Chondrocyte (in vitro differentiated cells): ENCODE data around the gene SLC20A1. TPM values are rescaled to one million over a fixed set of nuclear protein-coding genes. Genes with fewer than 3 reads are reported as not detected.

ENCODE experiments used
- DNase-seq: peaks from one replicate; pipeline ENCODE4 v3.0.0; 2021; ENCODE audit warnings: mixed read lengths, low spot score
- H3K27ac Mint-ChIP-seq: one replicate; pipeline ENCODE4 v1.8.0; 2021; ENCODE audit warnings: mild to moderate bottlenecking, moderate library complexity, mixed read lengths; ENCODE audit not compliant: unreplicated experiment
- H3K27me3 Mint-ChIP-seq: 2 replicates; pipeline ENCODE4 v1.8.0; 2021; ENCODE audit warnings: low read depth, mixed read lengths
- H3K36me3 Mint-ChIP-seq: 2 replicates; pipeline ENCODE4 v1.8.0; 2021; ENCODE audit warnings: low read depth, mixed read lengths
- H3K4me1 Mint-ChIP-seq: 2 replicates; pipeline ENCODE4 v1.8.0; 2021; ENCODE audit warnings: low read depth, mild to moderate bottlenecking, mixed read lengths
- H3K4me3 Mint-ChIP-seq: one replicate; pipeline ENCODE4 v1.8.0; 2021; ENCODE audit warnings: mild to moderate bottlenecking, moderate library complexity, mixed read lengths; ENCODE audit not compliant: unreplicated experiment
- H3K9me3 Mint-ChIP-seq: 2 replicates; pipeline ENCODE4 v1.8.0; 2021; ENCODE audit warnings: low read depth, mixed read lengths
- total RNA-seq: library from RNA; stranded (reverse); gene quantifications from 3 replicates; pipeline ENCODE4 v1.2.1, GENCODE V29; 2021
- TF ChIP-seq, protein P1 (sequence below): fragments of 200-600 bp; sonication (generic); IDR thresholded peaks from 2 replicates; pipeline ENCODE4 v1.5.0; 2021; ENCODE audit warnings: antibody characterized with exemption, mild to moderate bottlenecking, moderate library complexity

SLC20A1 gene
- total RNA-seq, 1 donor from 2014 or later = 62.2 TPM

DNA sequence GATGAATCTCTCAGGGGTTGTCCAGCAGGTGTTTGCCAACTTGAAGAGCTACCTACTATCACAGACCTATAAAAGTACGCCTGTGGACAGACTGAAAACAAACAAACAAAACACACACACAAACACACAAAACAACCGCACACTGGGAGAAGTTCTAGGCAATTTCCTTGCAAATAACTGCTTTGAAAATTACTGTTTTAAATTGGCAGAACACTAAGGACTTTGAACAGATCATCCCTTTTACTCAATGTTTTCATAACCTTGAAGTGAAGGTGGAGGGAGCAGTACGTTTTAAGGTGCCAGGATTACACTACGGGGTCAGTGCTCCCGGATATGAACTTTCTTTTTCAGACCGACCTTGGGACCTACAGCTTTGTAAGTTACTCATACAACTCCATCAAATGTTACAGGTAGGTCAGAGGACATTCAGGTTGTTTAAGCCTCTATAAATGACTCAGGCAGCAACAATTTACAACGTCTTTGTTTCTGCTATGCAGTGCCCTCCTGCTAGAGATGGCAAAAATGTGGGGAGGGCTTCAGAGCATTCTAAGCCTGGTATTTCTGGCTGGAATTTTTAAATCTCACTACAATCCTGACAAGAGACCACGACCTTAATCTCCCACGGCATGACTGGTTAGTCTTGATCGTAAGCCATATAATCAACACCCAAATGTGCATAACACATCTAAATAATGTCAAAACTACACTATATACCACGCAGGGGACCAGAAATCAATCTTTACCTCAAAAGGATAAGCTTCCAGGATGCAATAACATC lies 1.4 kb upstream of the SLC20A1 start:
- TF ChIP-seq, protein P1, sequence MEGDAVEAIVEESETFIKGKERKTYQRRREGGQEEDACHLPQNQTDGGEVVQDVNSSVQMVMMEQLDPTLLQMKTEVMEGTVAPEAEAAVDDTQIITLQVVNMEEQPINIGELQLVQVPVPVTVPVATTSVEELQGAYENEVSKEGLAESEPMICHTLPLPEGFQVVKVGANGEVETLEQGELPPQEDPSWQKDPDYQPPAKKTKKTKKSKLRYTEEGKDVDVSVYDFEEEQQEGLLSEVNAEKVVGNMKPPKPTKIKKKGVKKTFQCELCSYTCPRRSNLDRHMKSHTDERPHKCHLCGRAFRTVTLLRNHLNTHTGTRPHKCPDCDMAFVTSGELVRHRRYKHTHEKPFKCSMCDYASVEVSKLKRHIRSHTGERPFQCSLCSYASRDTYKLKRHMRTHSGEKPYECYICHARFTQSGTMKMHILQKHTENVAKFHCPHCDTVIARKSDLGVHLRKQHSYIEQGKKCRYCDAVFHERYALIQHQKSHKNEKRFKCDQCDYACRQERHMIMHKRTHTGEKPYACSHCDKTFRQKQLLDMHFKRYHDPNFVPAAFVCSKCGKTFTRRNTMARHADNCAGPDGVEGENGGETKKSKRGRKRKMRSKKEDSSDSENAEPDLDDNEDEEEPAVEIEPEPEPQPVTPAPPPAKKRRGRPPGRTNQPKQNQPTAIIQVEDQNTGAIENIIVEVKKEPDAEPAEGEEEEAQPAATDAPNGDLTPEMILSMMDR = no peak
- Mint-ChIP-seq H3K27me3 (no peaks in the 10 kb centered on the region), H3K27ac (peak overlapping the region; percentile 87), H3K4me1 (peaks cover 69% of the 10 kb centered on the region), H3K4me3 (peak overlapping the region; percentile 79), H3K36me3 (peaks cover 12% of the 10 kb centered on the region), H3K9me3 (no peaks in the 10 kb centered on the region)
- DNase-seq = no peak

DNA sequence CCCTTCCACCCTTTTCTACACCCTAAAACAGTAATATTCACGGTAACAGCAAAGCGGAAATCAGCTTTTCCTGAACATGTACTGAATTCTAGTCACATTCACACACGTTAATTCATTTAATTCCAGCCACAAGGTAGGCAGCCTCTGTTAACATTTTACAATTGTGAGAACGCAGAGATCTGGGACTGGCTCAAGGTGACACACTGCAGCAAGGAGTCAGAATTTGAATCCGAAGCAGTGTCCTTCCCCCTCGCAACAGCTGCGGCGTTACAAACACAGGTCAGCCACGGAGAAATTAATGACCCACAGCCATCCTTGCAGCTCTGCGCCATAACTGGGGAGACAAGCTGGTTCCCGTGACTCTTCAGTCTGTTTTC lies 818 bp upstream of the SLC20A1 start:
- H3K27ac Mint-ChIP-seq = peak overlapping the region; percentile 87
- no peaks in the 10 kb centered on the region for H3K27me3 Mint-ChIP-seq
- H3K9me3 Mint-ChIP-seq = no peaks in the 10 kb centered on the region
- no peak for DNase-seq
- TF ChIP-seq, protein P1 = no peak
- peaks cover 74% of the 10 kb centered on the region for H3K4me1 Mint-ChIP-seq
- H3K4me3 Mint-ChIP-seq = peak overlapping the region; percentile 79
- H3K36me3 Mint-ChIP-seq = peaks cover 15% of the 10 kb centered on the region

GRCh38 chr2:112646102-112646719 lies 472 bp downstream of the SLC20A1 start:
- Mint-ChIP-seq H3K9me3 (no peaks in the 10 kb centered on the region), H3K27ac (peak overlapping the region; percentile 89), H3K36me3 (peaks cover 22% of the 10 kb centered on the region), H3K4me3 (peak overlapping the region; percentile 91), H3K4me1 (peaks cover 67% of the 10 kb centered on the region), H3K27me3 (no peaks in the 10 kb centered on the region)
- DNase-seq = no peak
- TF ChIP-seq, protein P1 = no peak

DNA sequence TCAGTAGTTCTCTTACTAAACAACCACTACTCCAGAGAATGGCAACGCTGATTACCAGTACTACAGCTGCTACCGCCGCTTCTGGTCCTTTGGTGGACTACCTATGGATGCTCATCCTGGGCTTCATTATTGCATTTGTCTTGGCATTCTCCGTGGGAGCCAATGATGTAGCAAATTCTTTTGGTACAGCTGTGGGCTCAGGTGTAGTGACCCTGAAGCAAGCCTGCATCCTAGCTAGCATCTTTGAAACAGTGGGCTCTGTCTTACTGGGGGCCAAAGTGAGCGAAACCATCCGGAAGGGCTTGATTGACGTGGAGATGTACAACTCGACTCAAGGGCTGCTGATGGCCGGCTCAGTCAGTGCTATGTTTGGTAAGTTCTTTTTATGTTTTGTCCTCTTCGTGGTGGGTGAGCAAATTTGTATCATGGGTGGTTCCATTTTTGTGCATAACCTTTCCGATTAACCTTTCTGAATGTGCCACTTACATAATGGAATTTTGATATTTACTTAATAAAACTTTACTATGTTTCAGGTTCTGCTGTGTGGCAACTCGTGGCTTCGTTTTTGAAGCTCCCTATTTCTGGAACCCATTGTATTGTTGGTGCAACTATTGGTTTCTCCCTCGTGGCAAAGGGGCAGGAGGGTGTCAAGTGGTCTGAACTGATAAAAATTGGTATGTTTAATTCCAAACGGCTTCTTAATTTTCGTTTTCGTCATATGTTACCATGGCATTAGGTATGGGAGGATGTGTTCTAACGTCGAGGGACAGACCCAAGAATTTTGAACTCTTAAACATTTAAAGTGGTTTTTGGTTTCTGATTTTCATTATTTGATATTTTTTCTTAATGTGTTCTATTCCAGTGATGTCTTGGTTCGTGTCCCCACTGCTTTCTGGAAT lies 1.3 kb downstream of the SLC20A1 start:
- peaks cover 26% of the 10 kb centered on the region for H3K36me3 Mint-ChIP-seq
- TF ChIP-seq, protein P1 = no peak
- no peaks in the 10 kb centered on the region for H3K27me3 Mint-ChIP-seq
- H3K4me1 Mint-ChIP-seq = peaks cover 61% of the 10 kb centered on the region
- H3K9me3 Mint-ChIP-seq = no peaks in the 10 kb centered on the region
- peak overlapping the region; percentile 84 for H3K27ac Mint-ChIP-seq
- DNase-seq = no peak
- peak overlapping the region; percentile 91 for H3K4me3 Mint-ChIP-seq

DNA sequence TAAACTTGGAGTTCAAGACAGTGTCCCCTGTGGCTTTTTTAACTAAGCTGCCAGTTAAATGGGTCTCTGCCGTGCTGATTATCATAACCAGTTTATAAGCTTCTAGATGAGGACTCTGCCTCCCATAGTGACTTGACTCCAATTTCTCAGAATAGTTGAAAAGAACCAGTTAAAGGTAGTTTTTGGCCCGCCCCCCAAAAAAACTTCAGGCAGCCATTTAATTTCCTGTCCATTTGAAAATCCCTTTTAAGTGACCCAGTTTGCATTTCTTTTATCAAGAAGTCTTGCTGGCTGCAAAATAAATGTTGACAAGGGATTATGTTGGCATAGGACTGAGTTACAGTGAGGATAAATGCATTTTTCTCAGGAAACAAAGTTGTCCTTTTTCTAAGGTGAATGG lies 2.3 kb downstream of the SLC20A1 start:
- no peak for DNase-seq
- H3K4me1 Mint-ChIP-seq = peaks cover 59% of the 10 kb centered on the region
- H3K9me3 Mint-ChIP-seq = no peaks in the 10 kb centered on the region
- H3K36me3 Mint-ChIP-seq = peaks cover 30% of the 10 kb centered on the region
- peak overlapping the region; percentile 91 for H3K4me3 Mint-ChIP-seq
- TF ChIP-seq, protein P1 = no peak
- H3K27ac Mint-ChIP-seq = no peak overlapping the region
- H3K27me3 Mint-ChIP-seq = no peaks in the 10 kb centered on the region
